Hepatocyte (in vitro differentiated cells): ENCODE data around the gene MICU1.

ENCODE experiments used
- EZH2 ChIP-seq: fragments of 200-600 bp; sonication (generic); IDR thresholded peaks from 2 replicates; pipeline ENCODE4 v1.6.1; 2016; ENCODE audit warnings: antibody characterized with exemption, mild to moderate bottlenecking, borderline replicate concordance
- TF ChIP-seq, protein P1 (sequence below): fragments of 200-600 bp; sonication (generic); IDR thresholded peaks from 2 replicates; pipeline ENCODE4 v1.5.1; 2016; ENCODE audit warnings: antibody characterized with exemption, mild to moderate bottlenecking; ENCODE audit not compliant: poor library complexity

DNA sequence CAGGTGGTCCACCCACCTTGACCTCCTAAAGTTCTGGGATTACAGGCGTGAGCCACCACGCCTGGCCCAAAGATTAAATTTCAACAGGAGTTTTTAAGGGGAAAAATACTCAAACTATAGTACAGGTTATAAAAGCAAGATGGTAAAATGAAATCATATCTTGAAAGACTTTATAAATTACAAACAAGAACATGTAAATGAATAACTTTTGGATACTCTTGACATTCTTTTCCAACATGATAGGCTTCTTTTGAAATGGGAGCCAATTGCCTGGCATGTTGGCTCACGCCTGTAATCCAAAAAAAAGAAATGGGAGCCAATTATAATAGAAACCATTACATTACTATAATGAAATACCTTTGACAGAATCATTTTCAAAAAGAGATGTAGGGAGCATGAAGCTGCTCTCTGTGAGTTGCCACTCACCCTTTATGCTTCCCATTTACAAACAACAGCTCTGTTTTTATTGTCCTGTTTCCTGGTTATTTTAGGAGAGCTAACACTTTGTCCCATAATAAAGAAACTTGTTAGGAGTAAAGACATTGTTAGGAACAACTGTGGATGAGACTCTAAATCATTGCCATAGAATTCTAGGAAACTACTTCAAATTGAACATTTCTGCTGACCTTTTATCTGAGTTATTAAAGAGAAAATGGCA lies 41.5 kb upstream of the MICU1 start:
- TF ChIP-seq, protein P1, sequence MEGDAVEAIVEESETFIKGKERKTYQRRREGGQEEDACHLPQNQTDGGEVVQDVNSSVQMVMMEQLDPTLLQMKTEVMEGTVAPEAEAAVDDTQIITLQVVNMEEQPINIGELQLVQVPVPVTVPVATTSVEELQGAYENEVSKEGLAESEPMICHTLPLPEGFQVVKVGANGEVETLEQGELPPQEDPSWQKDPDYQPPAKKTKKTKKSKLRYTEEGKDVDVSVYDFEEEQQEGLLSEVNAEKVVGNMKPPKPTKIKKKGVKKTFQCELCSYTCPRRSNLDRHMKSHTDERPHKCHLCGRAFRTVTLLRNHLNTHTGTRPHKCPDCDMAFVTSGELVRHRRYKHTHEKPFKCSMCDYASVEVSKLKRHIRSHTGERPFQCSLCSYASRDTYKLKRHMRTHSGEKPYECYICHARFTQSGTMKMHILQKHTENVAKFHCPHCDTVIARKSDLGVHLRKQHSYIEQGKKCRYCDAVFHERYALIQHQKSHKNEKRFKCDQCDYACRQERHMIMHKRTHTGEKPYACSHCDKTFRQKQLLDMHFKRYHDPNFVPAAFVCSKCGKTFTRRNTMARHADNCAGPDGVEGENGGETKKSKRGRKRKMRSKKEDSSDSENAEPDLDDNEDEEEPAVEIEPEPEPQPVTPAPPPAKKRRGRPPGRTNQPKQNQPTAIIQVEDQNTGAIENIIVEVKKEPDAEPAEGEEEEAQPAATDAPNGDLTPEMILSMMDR = no peak
- TF ChIP-seq EZH2 = no peak
